Left lung (tissue), 10 donors: ENCODE measurements around the gene ADPRH. TPM values are rescaled to one million over a fixed set of nuclear protein-coding genes. Genes with fewer than 3 reads are reported as not detected.

ENCODE experiments used
- ATAC-seq: fragments of 200-7000 bp; cut with Tn5 transposase; one replicate; pipeline ENCODE4 v1.9.1; 2020; ENCODE audit warnings: moderate library complexity
- DNase-seq, 4 donors: peaks; one replicate each; pipeline ENCODE4 v3.0.0-alpha.2; 2013 to 2020
- H3K27ac ChIP-seq, 2 donors: fragments of 200-600 bp; sonication (generic) in 1 of 2; one replicate each; pipeline versions ENCODE4 v1.5.0 to v1.8.0; 2020 to 2021
- H3K27me3 ChIP-seq, 2 donors: fragments of 200-600 bp; sonication (generic) in 1 of 2; one replicate each; pipeline versions ENCODE4 v1.5.0 to v1.8.0; 2020 to 2021
- H3K36me3 ChIP-seq, 2 donors: fragments of 200-600 bp; sonication (generic) in 1 of 2; one replicate each; pipeline versions ENCODE4 v1.5.0 to v1.8.0; 2020 to 2021
- H3K4me1 ChIP-seq, 2 donors: fragments of 200-600 bp; one replicate each; pipeline ENCODE4 v1.8.0; 2021
- H3K4me3 ChIP-seq, 2 donors: fragments of 200-600 bp; sonication (generic) in 1 of 2; one replicate each; pipeline versions ENCODE4 v1.5.0 to v1.8.0; 2020 to 2021; ENCODE audit warnings: mild to moderate bottlenecking in 1 of 2
- H3K9me3 ChIP-seq, 2 donors: fragments of 200-600 bp; sonication (generic) in 1 of 2; one replicate each; pipeline versions ENCODE4 v1.5.0 to v1.8.0; 2020 to 2021
- intact Hi-C, 2 donors: fragments of 100-400 bp; cut with DNase I; formaldehyde crosslinking; loops; one replicate each; pipeline versions ENCODE4 v1.11.2 to v1.14.2; 2022
- polyA plus RNA-seq, 6 donors: library from polyadenylated mRNA; unstranded; fragments of 120-200 nt; gene quantifications; one replicate each; pipeline ENCODE4 v1.2.1, GENCODE V29; 2013; ENCODE audit not compliant: insufficient read length in 6 of 6
- total RNA-seq, 2 donors: library from RNA; stranded (reverse); fragmentation: NEBNext Ultra II Directional; extraction: Animal tissue kit (Norgen Biotek cat#: 25700); gene quantifications; one replicate each; pipeline ENCODE4 v1.2.1, GENCODE V29; 2021
- TF ChIP-seq, protein P1 (sequence below), 2 donors: fragments of 200-600 bp; sonication (generic) in 1 of 2; IDR thresholded peaks; one replicate each; pipeline versions ENCODE4 v1.5.0 to v1.8.0; 2021; ENCODE audit warnings: antibody characterized with exemption in 2 of 2
- donor health status: DM: no; HTN: yes; CAD: no.
- donor health status: DM: no; HTN: no; CAD: no.

The ADPRH gene
- total and polyA plus RNA-seq, 8 donors = 9.5 to 24.0 (median 12.9) TPM

DNA sequence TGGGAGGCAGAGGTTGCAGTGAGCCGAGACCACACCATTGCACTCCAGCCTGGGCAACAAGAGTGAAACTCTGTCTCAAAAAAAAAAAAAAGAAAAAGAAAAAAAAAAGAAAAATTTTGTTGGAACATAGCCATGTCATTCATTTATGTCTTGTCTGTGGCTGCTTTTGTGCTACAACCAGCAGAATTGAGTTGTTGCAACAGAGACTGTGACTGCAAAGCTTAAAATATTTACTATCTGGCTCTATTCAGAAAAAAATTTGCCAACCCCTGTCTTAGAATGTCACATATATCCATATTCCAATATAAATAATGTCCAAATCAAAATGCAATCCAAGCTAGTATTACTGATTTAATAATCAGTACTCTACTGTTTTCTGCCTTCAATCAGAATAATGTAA is 45.0 kb upstream of the ADPRH start:
- Histone ChIP-seq H3K4me3 (no peak overlapping the region), H3K9me3 (no peaks in the 10 kb centered on the region), H3K27ac (no peak overlapping the region), H3K4me1 (no peaks in the 10 kb centered on the region), H3K36me3 (no peaks in the 10 kb centered on the region), H3K27me3 (no peaks in the 10 kb centered on the region)
- DNase-seq = peak in 2 of 4 donors; percentile 27 to 40
- TF ChIP-seq, protein P1, sequence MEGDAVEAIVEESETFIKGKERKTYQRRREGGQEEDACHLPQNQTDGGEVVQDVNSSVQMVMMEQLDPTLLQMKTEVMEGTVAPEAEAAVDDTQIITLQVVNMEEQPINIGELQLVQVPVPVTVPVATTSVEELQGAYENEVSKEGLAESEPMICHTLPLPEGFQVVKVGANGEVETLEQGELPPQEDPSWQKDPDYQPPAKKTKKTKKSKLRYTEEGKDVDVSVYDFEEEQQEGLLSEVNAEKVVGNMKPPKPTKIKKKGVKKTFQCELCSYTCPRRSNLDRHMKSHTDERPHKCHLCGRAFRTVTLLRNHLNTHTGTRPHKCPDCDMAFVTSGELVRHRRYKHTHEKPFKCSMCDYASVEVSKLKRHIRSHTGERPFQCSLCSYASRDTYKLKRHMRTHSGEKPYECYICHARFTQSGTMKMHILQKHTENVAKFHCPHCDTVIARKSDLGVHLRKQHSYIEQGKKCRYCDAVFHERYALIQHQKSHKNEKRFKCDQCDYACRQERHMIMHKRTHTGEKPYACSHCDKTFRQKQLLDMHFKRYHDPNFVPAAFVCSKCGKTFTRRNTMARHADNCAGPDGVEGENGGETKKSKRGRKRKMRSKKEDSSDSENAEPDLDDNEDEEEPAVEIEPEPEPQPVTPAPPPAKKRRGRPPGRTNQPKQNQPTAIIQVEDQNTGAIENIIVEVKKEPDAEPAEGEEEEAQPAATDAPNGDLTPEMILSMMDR (IDR thresholded peaks at IDR 0.05) = no peak
- ATAC-seq = no peak
- intact Hi-C loops = no loop called here

DNA sequence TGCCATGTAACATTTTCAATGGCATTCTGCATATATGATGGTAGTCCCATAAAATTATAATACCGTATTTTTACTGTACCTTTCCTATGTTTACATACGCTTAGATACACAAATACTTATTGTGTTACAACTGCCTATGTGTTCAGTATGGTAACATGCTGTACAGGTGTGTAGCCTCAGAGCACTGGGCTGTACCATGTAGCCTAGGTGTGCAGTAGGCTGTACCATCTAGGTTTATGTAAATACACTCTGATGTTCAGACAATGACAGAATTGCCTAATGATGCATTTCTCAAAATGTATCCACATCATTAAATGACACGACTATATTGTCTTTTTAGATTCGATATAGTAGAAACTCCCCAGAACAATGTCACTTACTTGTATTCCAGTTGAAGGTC is 42.5 kb upstream of the ADPRH start:
- no peaks in the 10 kb centered on the region for H3K4me1 ChIP-seq
- TF ChIP-seq, protein P1 (IDR thresholded peaks at IDR 0.05) = no peak
- no peak for ATAC-seq
- DNase-seq = no peak
- no peak overlapping the region for H3K27ac ChIP-seq
- H3K27me3 ChIP-seq = no peaks in the 10 kb centered on the region
- H3K36me3 ChIP-seq = no peaks in the 10 kb centered on the region
- no peaks in the 10 kb centered on the region for H3K9me3 ChIP-seq
- no peak overlapping the region for H3K4me3 ChIP-seq
- intact Hi-C loops = no loop called here

DNA sequence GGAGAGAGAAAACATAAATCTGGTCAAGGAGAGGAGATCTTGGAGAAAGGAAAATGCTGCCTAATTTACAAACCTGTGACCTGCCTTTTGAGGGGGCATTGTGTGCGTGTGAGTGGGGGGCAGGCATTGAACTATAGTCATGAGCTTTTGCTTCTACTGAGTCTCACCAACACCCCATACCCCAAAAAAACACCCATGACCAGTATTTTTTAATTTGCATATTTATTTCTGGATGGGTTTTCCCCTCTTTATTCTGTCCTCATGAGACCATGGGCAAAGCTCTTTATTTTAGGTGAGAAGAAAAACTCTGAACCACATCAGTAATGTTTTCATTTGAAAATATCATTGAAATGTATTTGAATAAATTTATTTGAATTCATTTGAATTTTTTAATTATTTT is 40.5 kb upstream of the ADPRH start:
- intact Hi-C loops = no loop called here
- Histone ChIP-seq H3K27ac (no peak overlapping the region), H3K27me3 (no peaks in the 10 kb centered on the region), H3K4me3 (no peak overlapping the region), H3K9me3 (no peaks in the 10 kb centered on the region), H3K36me3 (no peaks in the 10 kb centered on the region), H3K4me1 (no peaks in the 10 kb centered on the region)
- no peak for ATAC-seq
- no peak for DNase-seq
- TF ChIP-seq, protein P1 (IDR thresholded peaks at IDR 0.05) = no peak

DNA sequence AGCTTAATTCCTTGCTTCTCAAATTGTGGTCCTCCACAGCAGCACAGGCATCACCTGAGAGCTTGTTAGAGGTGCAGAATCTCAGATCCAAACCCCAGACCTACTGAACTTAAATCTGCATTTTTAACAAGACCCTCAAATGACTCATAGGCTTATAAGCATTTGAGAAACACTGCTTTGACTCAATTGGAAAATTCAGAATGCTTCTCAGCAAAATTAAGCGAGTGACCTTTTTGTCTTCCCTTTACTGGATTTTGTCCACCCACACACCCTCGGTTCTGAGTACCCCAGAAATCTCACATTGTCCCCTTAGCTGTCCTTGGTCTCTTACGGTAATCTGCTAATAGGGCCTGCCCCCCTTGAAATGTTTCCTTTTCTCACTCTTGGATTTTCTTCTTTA is 37.7 kb upstream of the ADPRH start:
- intact Hi-C loops = no loop called here
- Histone ChIP-seq H3K27me3 (no peaks in the 10 kb centered on the region), H3K4me1 (no peaks in the 10 kb centered on the region), H3K9me3 (no peaks in the 10 kb centered on the region), H3K4me3 (no peak overlapping the region), H3K27ac (no peak overlapping the region), H3K36me3 (no peaks in the 10 kb centered on the region)
- TF ChIP-seq, protein P1 (IDR thresholded peaks at IDR 0.05) = no peak
- DNase-seq (no peak), ATAC-seq (no peak)

- Histone ChIP-seq H3K27me3 (no peaks in the 10 kb centered on the region), H3K36me3 (no peaks in the 10 kb centered on the region), H3K9me3 (no peaks in the 10 kb centered on the region), H3K27ac (no peak overlapping the region), H3K4me3 (no peak overlapping the region), H3K4me1 (no peaks in the 10 kb centered on the region)
- intact Hi-C loops = no loop called here
- ATAC-seq (no peak), DNase-seq (no peak)
- TF ChIP-seq, protein P1 (IDR thresholded peaks at IDR 0.05) = no peak
Observed at GRCh38 chr3:119542168-119542767, 37.0 kb upstream of the ADPRH start.
